ENCODE measurements around the gene NIPAL4.
A peak's percentile ranks its signal among the peaks of the same experiment; 100 is the strongest.

Gene NIPAL4

GRCh38 chr5:157492886-157493285 is 32.9 kb downstream of the NIPAL4 start:
- no peak for DNase-seq (ENCODE audit: low read depth in 1 of 2, low spot score in 1 of 2)
- no peak overlapping the region for H3K27ac ChIP-seq (replicated peaks)
- TF ChIP-seq POLR2AphosphoS5 (IDR thresholded peaks at IDR 0.05; ENCODE audit: low read depth): no peak
- no peak for TF ChIP-seq REST (IDR thresholded peaks at IDR 0.05; ENCODE audit: insufficient replicate concordance, low read depth)
- no peak for TF ChIP-seq GABPA (IDR thresholded peaks at IDR 0.05; ENCODE audit: low read depth)
- TF ChIP-seq SPI1 (IDR thresholded peaks at IDR 0.05; ENCODE audit: borderline replicate concordance, low read depth): no peak
- no peak for TF ChIP-seq CTCF (IDR thresholded peaks at IDR 0.05; ENCODE audit: insufficient read depth, low read length)
- no peak overlapping the region for H3K4me3 ChIP-seq (replicated peaks; ENCODE audit: insufficient read depth, low read length)
- H3K27me3 ChIP-seq (ENCODE audit: insufficient read depth, poor library complexity, severe bottlenecking): no peaks in the 10 kb centered on the region

- DNase-seq (ENCODE audit: low read depth in 1 of 2, low spot score in 1 of 2): peak in 1 of 2 experiments; percentile 42
- Histone ChIP-seq H3K27me3 (ENCODE audit: insufficient read depth, poor library complexity, severe bottlenecking) (no peaks in the 10 kb centered on the region), H3K4me3 (replicated peaks; ENCODE audit: insufficient read depth, low read length) (no peak overlapping the region), H3K27ac (replicated peaks) (no peak overlapping the region)
- no peak for TF ChIP-seq REST (IDR thresholded peaks at IDR 0.05; ENCODE audit: insufficient replicate concordance, low read depth)
- TF ChIP-seq CTCF (IDR thresholded peaks at IDR 0.05; ENCODE audit: insufficient read depth, low read length): no peak
- no peak for TF ChIP-seq SPI1 (IDR thresholded peaks at IDR 0.05; ENCODE audit: borderline replicate concordance, low read depth)
- no peak for TF ChIP-seq GABPA (IDR thresholded peaks at IDR 0.05; ENCODE audit: low read depth)
- TF ChIP-seq POLR2AphosphoS5 (IDR thresholded peaks at IDR 0.05; ENCODE audit: low read depth): no peak
These were observed 34.3 kb downstream of the NIPAL4 start for GRCh38 chr5:157494178-157494832.

GRCh38 chr5:157496864-157497263 is 36.9 kb downstream of the NIPAL4 start:
- DNase-seq (ENCODE audit: low read depth in 1 of 2, low spot score in 1 of 2): no peak
- H3K27ac ChIP-seq (replicated peaks): no peak overlapping the region
- H3K4me3 ChIP-seq (replicated peaks; ENCODE audit: insufficient read depth, low read length): no peak overlapping the region
- TF ChIP-seq REST (IDR thresholded peaks at IDR 0.05; ENCODE audit: insufficient replicate concordance, low read depth) (no peak), POLR2AphosphoS5 (IDR thresholded peaks at IDR 0.05; ENCODE audit: low read depth) (no peak), GABPA (IDR thresholded peaks at IDR 0.05; ENCODE audit: low read depth) (no peak), SPI1 (IDR thresholded peaks at IDR 0.05; ENCODE audit: borderline replicate concordance, low read depth) (no peak), CTCF (IDR thresholded peaks at IDR 0.05; ENCODE audit: insufficient read depth, low read length) (no peak)
- H3K27me3 ChIP-seq (ENCODE audit: insufficient read depth, poor library complexity, severe bottlenecking): no peaks in the 10 kb centered on the region

Data from HL-60 (cell line).